ENCODE measurements around the gene KBTBD2. TPM values are rescaled to one million over a fixed set of nuclear protein-coding genes. Genes with fewer than 3 reads are reported as not detected.
"Not testable (repeated sequence)": the region's sequence is repeated elsewhere in the genome, so short reads cannot be mapped to it uniquely, and the experiment has no call there.

KBTBD2 gene
- polyA plus RNA-seq, 1 experiment = 26.1 TPM

- H3K27me3 ChIP-seq (ENCODE audit: control insufficient read depth, insufficient read depth, low read length) = no peaks in the 10 kb centered on the region
- POLR2A ChIA-PET = no interaction called here
- H3K27ac ChIP-seq (ENCODE audit: low read depth, low read length) = no peak overlapping the region
- no peak overlapping the region for H3K4me3 ChIP-seq (ENCODE audit: low read depth, low read length)
- CTCF ChIA-PET = interaction anchor here (9.2 kb wide), 1 partner anchor 23 kb away, joined by 73 read pairs; no protein-coding TSS in a partner anchor
- no peaks in the 10 kb centered on the region for H3K9me3 ChIP-seq (ENCODE audit: control insufficient read depth, insufficient read depth, low read length)
- TF ChIP-seq, protein P1, sequence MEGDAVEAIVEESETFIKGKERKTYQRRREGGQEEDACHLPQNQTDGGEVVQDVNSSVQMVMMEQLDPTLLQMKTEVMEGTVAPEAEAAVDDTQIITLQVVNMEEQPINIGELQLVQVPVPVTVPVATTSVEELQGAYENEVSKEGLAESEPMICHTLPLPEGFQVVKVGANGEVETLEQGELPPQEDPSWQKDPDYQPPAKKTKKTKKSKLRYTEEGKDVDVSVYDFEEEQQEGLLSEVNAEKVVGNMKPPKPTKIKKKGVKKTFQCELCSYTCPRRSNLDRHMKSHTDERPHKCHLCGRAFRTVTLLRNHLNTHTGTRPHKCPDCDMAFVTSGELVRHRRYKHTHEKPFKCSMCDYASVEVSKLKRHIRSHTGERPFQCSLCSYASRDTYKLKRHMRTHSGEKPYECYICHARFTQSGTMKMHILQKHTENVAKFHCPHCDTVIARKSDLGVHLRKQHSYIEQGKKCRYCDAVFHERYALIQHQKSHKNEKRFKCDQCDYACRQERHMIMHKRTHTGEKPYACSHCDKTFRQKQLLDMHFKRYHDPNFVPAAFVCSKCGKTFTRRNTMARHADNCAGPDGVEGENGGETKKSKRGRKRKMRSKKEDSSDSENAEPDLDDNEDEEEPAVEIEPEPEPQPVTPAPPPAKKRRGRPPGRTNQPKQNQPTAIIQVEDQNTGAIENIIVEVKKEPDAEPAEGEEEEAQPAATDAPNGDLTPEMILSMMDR (IDR thresholded peaks at IDR 0.05; ENCODE audit: low read depth, low read length) = no peak
- DNase-seq (ENCODE audit: low read depth, low spot score) = no peak
Observed at GRCh38 chr7:32869716-32870115, 21.8 kb downstream of the KBTBD2 start.

GRCh38 chr7:32868116-32868515, 23.4 kb downstream of the KBTBD2 start:
- no peak overlapping the region for H3K4me3 ChIP-seq (ENCODE audit: low read depth, low read length)
- no peaks in the 10 kb centered on the region for H3K27me3 ChIP-seq (ENCODE audit: control insufficient read depth, insufficient read depth, low read length)
- TF ChIP-seq, protein P1 (IDR thresholded peaks at IDR 0.05; ENCODE audit: low read depth, low read length) = no peak
- ChIA-PET CTCF (interaction anchor here (9.2 kb wide), 1 partner anchor 21 kb away, joined by 73 read pairs; no protein-coding TSS in a partner anchor), POLR2A (interaction anchor here (0.6 kb wide), 1 partner anchor 25 kb away, joined by 3 read pairs; no protein-coding TSS in a partner anchor)
- H3K9me3 ChIP-seq (ENCODE audit: control insufficient read depth, insufficient read depth, low read length) = no peaks in the 10 kb centered on the region
- no peak for DNase-seq (ENCODE audit: low read depth, low spot score)
- H3K27ac ChIP-seq (ENCODE audit: low read depth, low read length) = no peak overlapping the region

GRCh38 chr7:32865448-32866030, 26.0 kb downstream of the KBTBD2 start:
- Histone ChIP-seq H3K4me3 (ENCODE audit: low read depth, low read length) (no peak overlapping the region), H3K27me3 (ENCODE audit: control insufficient read depth, insufficient read depth, low read length) (no peaks in the 10 kb centered on the region), H3K9me3 (ENCODE audit: control insufficient read depth, insufficient read depth, low read length) (no peaks in the 10 kb centered on the region), H3K27ac (ENCODE audit: low read depth, low read length) (no peak overlapping the region)
- TF ChIP-seq, protein P1 (IDR thresholded peaks at IDR 0.05; ENCODE audit: low read depth, low read length) = no peak
- ChIA-PET CTCF (interaction anchor here (0.6 to 9.2 kb wide), 2 partner anchors 19 to 243 kb away, joined by 3 to 73 read pairs; no protein-coding TSS in a partner anchor), POLR2A (no interaction called here)
- DNase-seq (ENCODE audit: low read depth, low spot score) = no peak

DNA sequence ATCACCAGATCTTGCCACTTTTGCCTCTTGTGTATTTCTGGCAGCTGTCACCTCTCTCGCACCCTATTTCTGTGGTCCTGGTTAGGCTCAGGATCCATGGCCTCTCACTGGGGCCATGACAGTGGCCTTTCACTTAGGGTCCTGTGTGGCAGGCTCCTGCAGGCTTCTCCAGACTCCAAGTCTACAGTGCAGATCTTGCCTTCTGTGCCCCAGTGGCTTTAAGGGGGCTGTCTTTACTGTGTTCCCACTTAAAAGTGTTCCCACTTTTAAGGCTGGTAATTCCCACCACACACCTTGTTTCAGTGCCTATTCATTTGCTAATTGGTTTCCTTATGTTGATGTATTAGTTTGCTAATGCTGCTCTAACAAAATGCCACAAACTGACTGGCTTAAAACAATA, 27.7 kb downstream of the KBTBD2 start:
- H3K9me3 ChIP-seq (ENCODE audit: control insufficient read depth, insufficient read depth, low read length); DNase-seq (ENCODE audit: low read depth, low spot score); POLR2A ChIA-PET; CTCF ChIA-PET; H3K27me3 ChIP-seq (ENCODE audit: control insufficient read depth, insufficient read depth, low read length); H3K4me3 ChIP-seq (ENCODE audit: low read depth, low read length); H3K27ac ChIP-seq (ENCODE audit: low read depth, low read length): not testable (repeated sequence)

DNA sequence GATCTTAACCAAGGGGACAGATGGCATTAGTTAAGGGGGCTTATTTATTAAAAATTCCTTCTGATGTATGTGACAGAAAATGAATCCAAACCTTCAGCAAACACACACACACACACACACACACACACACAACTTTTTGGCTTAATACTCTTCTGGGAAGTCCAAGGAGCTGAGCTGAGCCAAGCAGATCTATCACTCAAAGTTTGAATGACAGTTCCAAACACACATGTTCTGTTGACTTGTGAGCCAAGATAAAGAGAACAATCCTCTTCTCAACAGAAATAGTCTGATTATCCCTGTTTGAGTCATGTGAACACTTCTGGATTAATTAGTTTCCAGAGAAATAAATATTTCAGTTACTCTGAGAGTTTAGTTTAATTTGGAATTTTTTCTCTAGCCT, 31.5 kb downstream of the KBTBD2 start:
- TF ChIP-seq, protein P1 (IDR thresholded peaks at IDR 0.05; ENCODE audit: low read depth, low read length) = no peak
- Histone ChIP-seq H3K4me3 (ENCODE audit: low read depth, low read length) (no peak overlapping the region), H3K9me3 (ENCODE audit: control insufficient read depth, insufficient read depth, low read length) (no peaks in the 10 kb centered on the region), H3K27ac (ENCODE audit: low read depth, low read length) (no peak overlapping the region), H3K27me3 (ENCODE audit: control insufficient read depth, insufficient read depth, low read length) (no peaks in the 10 kb centered on the region)
- no peak for DNase-seq (ENCODE audit: low read depth, low spot score)
- POLR2A ChIA-PET = no interaction called here
- CTCF ChIA-PET = interaction anchor here (5.7 kb wide), 1 partner anchor 13 kb away, joined by 53 read pairs; no protein-coding TSS in a partner anchor
